ENCODE results near the gene SNTB2. TPM values are rescaled to one million over a fixed set of nuclear protein-coding genes. Genes with fewer than 3 reads are reported as not detected.
A peak's percentile ranks its signal among the peaks of the same experiment; 100 is the strongest.

SNTB2 gene
- total and polyA plus RNA-seq, 2 of the 4 experiments (the other 2 are of a cell fraction): 23.5 to 47.5 TPM

DNA sequence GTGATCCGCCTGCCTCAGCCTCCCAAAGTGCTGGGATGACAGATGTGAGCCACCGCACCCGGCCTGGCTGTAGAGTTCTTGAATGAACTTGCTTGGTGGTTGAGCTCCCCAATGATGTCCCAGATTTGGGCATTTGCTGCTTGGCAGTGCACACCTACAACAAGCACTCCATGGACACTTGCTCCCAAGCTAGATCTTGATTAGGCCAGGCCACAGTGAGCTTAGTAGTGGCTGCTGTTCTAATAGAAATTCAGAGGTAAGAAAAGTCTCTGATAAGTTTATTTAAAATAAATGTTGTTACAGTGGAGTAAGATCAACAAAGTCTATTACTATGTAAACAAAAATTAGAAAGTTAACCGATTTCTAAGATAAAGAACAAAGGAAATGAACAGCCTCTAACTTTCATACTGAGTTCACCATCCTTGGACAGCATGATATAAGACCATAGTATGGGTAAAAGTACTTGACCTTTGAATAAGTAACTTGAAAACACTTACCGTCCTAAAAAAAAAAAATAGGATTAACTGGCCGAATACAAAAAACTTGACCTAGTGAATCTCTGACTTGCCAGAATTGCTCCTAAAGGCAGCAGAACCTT lies 163.7 kb downstream of the SNTB2 start:
- Histone ChIP-seq H3K23ac (ENCODE audit: low read depth, low read length) (no peak overlapping the region; the same call in 1 of the 2 replicates), H3K27ac (ENCODE audit: insufficient read depth, low read length) (no peak overlapping the region), H3K79me1 (ENCODE audit: low read depth in 1 of 2, low read length in 2 of 2) (0 out of 4 replicates have a peak, but pooled peaks cover 0 to 4% of the 10 kb centered on the region in 2 experiments), H2BK5ac (ENCODE audit: low read depth, low read length, poor library complexity, severe bottlenecking) (no peak overlapping the region), H2BK15ac (ENCODE audit: low read depth, low read length) (no peak overlapping the region), H3K56ac (ENCODE audit: extremely low read depth, insufficient read depth, low read length) (no peak overlapping the region), H2AFZ (replicated peaks; ENCODE audit: low read length, poor library complexity) (no peak overlapping the region), H3K36me3 (ENCODE audit: control insufficient read depth, insufficient read depth, low read length) (peaks cover 5% of the 10 kb centered on the region), H3K9ac (ENCODE audit: low read depth, low read length) (no peak overlapping the region), H3K9me3 (ENCODE audit: control insufficient read depth, insufficient read depth, low read length) (no peaks in the 10 kb centered on the region), H4K91ac (ENCODE audit: insufficient read depth, low read depth, low read length) (no peak overlapping the region), H3K9me1 (ENCODE audit: insufficient read depth, low read length) (peaks cover 3% of the 10 kb centered on the region; the same call in 1 of the 2 replicates), H2BK120ac (ENCODE audit: low read depth, low read length) (no peak overlapping the region), H3K4me2 (ENCODE audit: low read depth, low read length) (no peak overlapping the region), H3K4me3 (ENCODE audit: insufficient read depth, low read depth, low read length) (no peak overlapping the region), H3K14ac (replicated peaks; ENCODE audit: low read depth, low read length) (no peak overlapping the region), H4K5ac (ENCODE audit: low read depth, low read length) (no peak overlapping the region), H3K27me3 (ENCODE audit: control insufficient read depth, insufficient read depth, low read length) (no peaks in the 10 kb centered on the region), H4K20me1 (ENCODE audit: insufficient read depth, low read length) (no peaks in the 10 kb centered on the region), H3K18ac (ENCODE audit: low read depth, low read length) (no peak overlapping the region), H4K8ac (ENCODE audit: low read depth in 2 of 2, low read length in 2 of 2) (no peak overlapping the region), H2AK5ac (ENCODE audit: low read depth, low read length) (no peak overlapping the region), H3K4me1 (ENCODE audit: control insufficient read depth, insufficient read depth, low read length) (peaks cover 2% of the 10 kb centered on the region; the same call in 1 of the 2 replicates), H3K4ac (ENCODE audit: low read depth, low read length) (no peak overlapping the region), H2BK20ac (ENCODE audit: low read depth, low read length) (no peak overlapping the region), H2AK9ac (replicated peaks; ENCODE audit: low read depth, low read length, poor library complexity) (no peak overlapping the region)
- dilution Hi-C loops (cut with HindIII; ENCODE audit: low sequenced_read_pairs, unreplicated experiment) (no loop called here), in situ Hi-C loops (cut with MboI; ENCODE audit: low sequenced_read_pairs) (no loop called here), intact Hi-C loops (cut with micrococcal nuclease) (no loop called here)
- ChIA-PET CTCF (no interaction called here), POLR2A (ENCODE audit: unreplicated experiment) (no interaction called here)
- no TSS peak for BruUV-seq (replicated peaks)
- TF ChIP-seq, protein P1, sequence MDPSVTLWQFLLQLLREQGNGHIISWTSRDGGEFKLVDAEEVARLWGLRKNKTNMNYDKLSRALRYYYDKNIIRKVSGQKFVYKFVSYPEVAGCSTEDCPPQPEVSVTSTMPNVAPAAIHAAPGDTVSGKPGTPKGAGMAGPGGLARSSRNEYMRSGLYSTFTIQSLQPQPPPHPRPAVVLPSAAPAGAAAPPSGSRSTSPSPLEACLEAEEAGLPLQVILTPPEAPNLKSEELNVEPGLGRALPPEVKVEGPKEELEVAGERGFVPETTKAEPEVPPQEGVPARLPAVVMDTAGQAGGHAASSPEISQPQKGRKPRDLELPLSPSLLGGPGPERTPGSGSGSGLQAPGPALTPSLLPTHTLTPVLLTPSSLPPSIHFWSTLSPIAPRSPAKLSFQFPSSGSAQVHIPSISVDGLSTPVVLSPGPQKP (IDR thresholded peaks at IDR 0.05; ENCODE audit: borderline replicate concordance, low read depth, low read length): no peak
- TF ChIP-seq MAFK (IDR thresholded peaks at IDR 0.05; ENCODE audit: low read depth, low read length): no peak
- no peak for TF ChIP-seq POLR2A (IDR thresholded peaks at IDR 0.05; ENCODE audit: low read depth, low read length)
- TF ChIP-seq NFE2L2 (IDR thresholded peaks at IDR 0.05; ENCODE audit: low read depth, low read length): no peak
- no peak for TF ChIP-seq RAD21 (IDR thresholded peaks at IDR 0.05; ENCODE audit: low read length)
- TF ChIP-seq, protein P2, sequence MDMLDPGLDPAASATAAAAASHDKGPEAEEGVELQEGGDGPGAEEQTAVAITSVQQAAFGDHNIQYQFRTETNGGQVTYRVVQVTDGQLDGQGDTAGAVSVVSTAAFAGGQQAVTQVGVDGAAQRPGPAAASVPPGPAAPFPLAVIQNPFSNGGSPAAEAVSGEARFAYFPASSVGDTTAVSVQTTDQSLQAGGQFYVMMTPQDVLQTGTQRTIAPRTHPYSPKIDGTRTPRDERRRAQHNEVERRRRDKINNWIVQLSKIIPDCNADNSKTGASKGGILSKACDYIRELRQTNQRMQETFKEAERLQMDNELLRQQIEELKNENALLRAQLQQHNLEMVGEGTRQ (IDR thresholded peaks at IDR 0.05; ENCODE audit: low read depth, low read length): no peak
- TF ChIP-seq CEBPB (IDR thresholded peaks at IDR 0.05; ENCODE audit: low read depth, low read length): no peak
- TF ChIP-seq, protein P3, sequence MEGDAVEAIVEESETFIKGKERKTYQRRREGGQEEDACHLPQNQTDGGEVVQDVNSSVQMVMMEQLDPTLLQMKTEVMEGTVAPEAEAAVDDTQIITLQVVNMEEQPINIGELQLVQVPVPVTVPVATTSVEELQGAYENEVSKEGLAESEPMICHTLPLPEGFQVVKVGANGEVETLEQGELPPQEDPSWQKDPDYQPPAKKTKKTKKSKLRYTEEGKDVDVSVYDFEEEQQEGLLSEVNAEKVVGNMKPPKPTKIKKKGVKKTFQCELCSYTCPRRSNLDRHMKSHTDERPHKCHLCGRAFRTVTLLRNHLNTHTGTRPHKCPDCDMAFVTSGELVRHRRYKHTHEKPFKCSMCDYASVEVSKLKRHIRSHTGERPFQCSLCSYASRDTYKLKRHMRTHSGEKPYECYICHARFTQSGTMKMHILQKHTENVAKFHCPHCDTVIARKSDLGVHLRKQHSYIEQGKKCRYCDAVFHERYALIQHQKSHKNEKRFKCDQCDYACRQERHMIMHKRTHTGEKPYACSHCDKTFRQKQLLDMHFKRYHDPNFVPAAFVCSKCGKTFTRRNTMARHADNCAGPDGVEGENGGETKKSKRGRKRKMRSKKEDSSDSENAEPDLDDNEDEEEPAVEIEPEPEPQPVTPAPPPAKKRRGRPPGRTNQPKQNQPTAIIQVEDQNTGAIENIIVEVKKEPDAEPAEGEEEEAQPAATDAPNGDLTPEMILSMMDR (conservative IDR thresholded peaks at IDR 0.05; ENCODE audit: low read depth, low read length): no peak
- no peak for TF ChIP-seq CHD1 (IDR thresholded peaks at IDR 0.05; ENCODE audit: low read depth, low read length)
- TF ChIP-seq MAZ (IDR thresholded peaks at IDR 0.05; ENCODE audit: borderline replicate concordance, low read depth, low read length): no peak
- no peak for TF ChIP-seq BHLHE40 (IDR thresholded peaks at IDR 0.05; ENCODE audit: low read depth, low read length)
- TF ChIP-seq SMC3 (IDR thresholded peaks at IDR 0.05; ENCODE audit: low read depth, low read length): no peak
- TF ChIP-seq MXI1 (IDR thresholded peaks at IDR 0.05; ENCODE audit: borderline replicate concordance, low read depth, low read length): no peak
- no peak for TF ChIP-seq RCOR1 (IDR thresholded peaks at IDR 0.05; ENCODE audit: insufficient replicate concordance, low read length)
- no peak for TF ChIP-seq FOS (IDR thresholded peaks at IDR 0.05; ENCODE audit: low read depth, low read length)
- TF ChIP-seq RFX5 (IDR thresholded peaks at IDR 0.05; ENCODE audit: low read depth, low read length): no peak
- WGBS, 2 experiments (ENCODE audit: extremely low coverage in 2 of 2, insufficient read length in 1 of 2): no CpG with 5 or more reads among the region's 6 CpGs
- peak; percentile 42 for ATAC-seq (ENCODE audit: low read depth)
- no peak for DNase-seq

Data from IMR-90 (cell line).